T-helper 1 cell (primary cell): ENCODE measurements around the gene ARHGAP6.

ENCODE experiments used
- DNase-seq, 5 donors: peaks; one replicate each; pipeline ENCODE4 v3.0.0-alpha.2; 2012 to 2020
- total RNA-seq, 4 donors: gene quantifications; one replicate each; lab custom pipeline; 2026; lab: John Stamatoyannopoulos, UW

ARHGAP6 gene
- 0 reads per million in 4 donors for total RNA-seq

- DNase-seq: no peak
These were observed at the start of gene ARHGAP6 for GRCh38 chrX:11665168-11666111. ARHGAP6 (minus strand) TSS chrX:11665920; CDS start chrX:11664828, 1,092 bp downstream.

- DNase-seq: no peak
These were observed 39.2 kb upstream of the ARHGAP6 start for GRCh38 chrX:11704725-11705495.

GRCh38 chrX:11703855-11704254 is 38.1 kb upstream of the ARHGAP6 start:
- no peak for DNase-seq

- DNase-seq: no peak
These were observed 37.4 kb upstream of the ARHGAP6 start for GRCh38 chrX:11702965-11703631.

- DNase-seq: no peak
These were observed 36.7 kb upstream of the ARHGAP6 start for GRCh38 chrX:11702420-11702819.

- no peak for DNase-seq
These were observed 33.0 kb upstream of the ARHGAP6 start for GRCh38 chrX:11698702-11699101.

GRCh38 chrX:11688201-11688600 is 22.5 kb upstream of the ARHGAP6 start:
- no peak for DNase-seq

GRCh38 chrX:11687157-11687556 is 21.4 kb upstream of the ARHGAP6 start:
- DNase-seq: no peak

- DNase-seq: no peak
These were observed 17.3 kb upstream of the ARHGAP6 start for GRCh38 chrX:11683057-11683456.

GRCh38 chrX:11678158-11678557 is 12.4 kb upstream of the ARHGAP6 start:
- DNase-seq: no peak

- DNase-seq: no peak
These were observed 6.5 kb upstream of the ARHGAP6 start for GRCh38 chrX:11672213-11672612.

- no peak for DNase-seq
These were observed 4.6 kb upstream of the ARHGAP6 start for GRCh38 chrX:11670316-11670715.

- no peak for DNase-seq
These were observed 1.4 kb upstream of the ARHGAP6 start for GRCh38 chrX:11666952-11667685.

- DNase-seq: no peak
These were observed 444 bp upstream of the ARHGAP6 start for GRCh38 chrX:11666164-11666563.

GRCh38 chrX:11664211-11665167 is 1.2 kb downstream of the ARHGAP6 start:
- DNase-seq: no peak

GRCh38 chrX:11663875-11664210 is 1.9 kb downstream of the ARHGAP6 start:
- DNase-seq: no peak

- no peak for DNase-seq
These were observed 10.3 kb downstream of the ARHGAP6 start for GRCh38 chrX:11655282-11656015.

GRCh38 chrX:11648705-11649519 is 16.8 kb downstream of the ARHGAP6 start:
- no peak for DNase-seq

GRCh38 chrX:11647138-11647537 is 18.6 kb downstream of the ARHGAP6 start:
- DNase-seq: no peak
